NCI-H748 (cell line): ENCODE results near the gene MAPK4.
A peak's percentile ranks its signal among the peaks of the same experiment; 100 is the strongest.
"Not testable (repeated sequence)": the region's sequence is repeated elsewhere in the genome, so short reads cannot be mapped to it uniquely, and the experiment has no call there.

ENCODE experiments used
- DNase-seq: peaks from one replicate; lab custom pipeline; 2025; ENCODE audit not compliant: unreplicated experiment; lab: John Stamatoyannopoulos, UW

Gene MAPK4

DNA sequence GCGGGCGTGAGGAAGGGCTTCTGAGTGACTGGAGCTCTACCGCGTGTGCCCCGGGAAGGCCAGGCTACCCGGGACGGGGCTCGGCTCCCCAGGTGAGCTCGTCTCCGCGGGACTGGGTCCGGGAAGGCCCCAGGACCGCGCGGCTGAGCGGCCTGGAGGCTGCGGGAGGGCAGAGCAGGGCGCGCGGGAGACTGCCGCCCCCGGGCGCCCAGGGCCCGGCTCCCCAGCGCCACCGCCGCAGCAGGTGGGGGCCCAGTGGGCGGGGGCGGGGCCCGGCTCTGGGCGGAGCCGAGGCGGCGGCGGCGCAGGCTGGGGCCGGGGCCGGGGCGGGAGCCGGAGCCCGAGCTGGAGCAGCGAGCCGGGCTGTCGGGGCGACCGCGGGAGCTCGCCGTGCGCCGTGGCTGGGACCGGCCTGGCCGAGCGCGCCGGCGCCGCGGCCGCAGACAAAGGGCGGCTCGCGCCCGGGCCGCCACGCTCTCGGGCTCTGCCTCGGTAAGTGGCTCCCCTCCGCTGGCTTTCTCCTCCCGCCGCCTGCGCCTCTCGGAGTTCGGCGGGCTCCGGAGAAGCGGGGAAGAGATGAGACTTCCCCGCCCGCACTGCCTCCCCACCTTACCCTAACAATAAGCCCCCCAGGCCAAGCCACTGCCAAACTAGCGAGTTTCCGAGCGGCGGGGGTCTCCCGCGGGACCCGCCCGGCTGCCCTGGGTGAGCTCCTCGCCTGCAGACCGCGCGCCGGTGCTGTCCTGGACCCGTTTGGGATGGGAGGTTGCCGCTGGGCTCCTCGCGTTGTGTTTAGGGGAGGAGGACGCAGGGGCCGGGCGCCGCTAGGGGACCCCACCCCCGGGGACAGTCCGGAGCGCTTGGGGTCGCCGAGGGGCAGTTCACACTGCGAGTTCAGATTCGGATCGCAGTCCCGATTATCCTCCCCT, at the start of gene MAPK4:
MAPK4 (plus strand) TSS at position 336 of the 929 bp plus-strand sequence. CDS start 103,872 bp downstream, outside the sequence.
- peak; percentile 77 for DNase-seq

DNA sequence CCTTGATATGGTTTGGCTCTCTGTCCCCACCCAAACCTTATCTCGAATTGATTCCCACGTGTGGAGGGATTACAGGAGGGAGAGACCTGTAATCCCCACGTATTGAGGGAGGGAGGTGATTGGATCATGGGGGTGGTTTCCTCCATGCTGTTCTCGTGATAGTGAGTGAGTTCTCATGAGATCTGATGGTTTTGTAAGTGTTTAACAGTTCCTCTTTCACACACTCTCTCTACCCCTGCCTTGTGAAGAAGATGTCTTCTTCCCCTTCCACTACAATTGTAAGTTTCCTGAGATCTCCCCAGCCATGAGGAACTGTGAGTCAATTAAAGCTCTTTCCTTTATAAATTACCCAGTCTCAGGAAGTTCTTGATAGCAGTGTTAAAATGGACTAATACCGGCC, 42.6 kb upstream of the MAPK4 start:
- DNase-seq = not testable (repeated sequence)

DNA sequence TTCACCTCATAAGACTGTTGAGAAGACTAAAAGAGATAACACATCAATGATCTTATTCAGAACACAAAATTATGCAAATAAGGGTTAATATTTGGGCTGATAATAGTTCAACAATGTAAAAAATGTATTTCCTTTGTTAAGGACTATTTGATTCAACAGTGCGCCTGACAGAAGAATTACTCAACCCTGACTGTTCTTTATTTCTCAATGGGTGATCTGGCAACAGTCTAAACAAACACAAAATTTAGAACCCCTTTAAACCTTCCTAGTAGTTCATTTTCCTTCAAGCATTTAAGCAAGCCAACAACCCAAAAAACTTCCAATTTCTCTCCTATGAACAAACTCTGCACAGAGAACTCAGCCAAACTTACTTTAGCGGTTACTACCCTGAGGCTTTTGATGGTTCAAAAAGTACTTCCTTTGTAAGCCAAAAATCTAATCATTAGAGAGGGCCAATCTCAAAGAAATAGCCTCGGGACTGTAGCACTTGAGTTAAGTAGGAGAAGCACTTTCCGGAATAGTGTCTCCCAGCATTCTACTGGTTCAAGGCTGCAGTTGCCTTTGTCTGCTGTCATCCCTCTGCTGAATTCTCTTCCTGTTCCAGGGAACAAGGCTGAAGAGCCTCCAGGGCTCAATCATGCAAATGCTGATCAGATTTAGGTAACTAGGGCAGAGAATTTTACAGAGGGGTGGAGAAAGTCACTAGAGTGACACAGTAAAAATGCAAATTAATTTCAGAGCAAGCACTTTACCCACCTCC, 40.9 kb upstream of the MAPK4 start:
- DNase-seq = no peak

- DNase-seq = no peak
Measured at GRCh38 chr18:50523165-50523564, 36.7 kb upstream of the MAPK4 start.

GRCh38 chr18:50527636-50528307, 32.1 kb upstream of the MAPK4 start:
- DNase-seq = no peak

DNA sequence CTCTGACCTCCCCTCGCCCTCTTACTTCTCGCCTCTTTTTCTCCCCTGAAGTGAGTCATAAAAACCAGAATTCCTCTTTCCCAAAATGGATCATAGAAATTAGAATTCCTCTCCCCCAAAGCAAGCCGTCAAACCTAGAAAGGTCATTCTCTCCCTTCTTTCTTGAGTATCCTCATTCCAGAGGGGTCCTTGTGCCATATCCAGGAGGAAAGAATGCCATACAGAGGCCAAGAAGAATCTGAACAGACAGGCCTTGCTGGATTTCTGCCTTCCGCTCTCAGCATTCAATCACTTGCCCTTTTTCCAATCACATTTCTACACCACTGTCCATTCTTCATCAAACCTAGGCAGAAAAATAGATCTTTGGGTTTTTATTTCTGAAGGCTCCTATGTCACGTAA, 31.1 kb upstream of the MAPK4 start:
- DNase-seq = no peak

GRCh38 chr18:50533822-50534221, 26.1 kb upstream of the MAPK4 start:
- not testable (repeated sequence) for DNase-seq

DNA sequence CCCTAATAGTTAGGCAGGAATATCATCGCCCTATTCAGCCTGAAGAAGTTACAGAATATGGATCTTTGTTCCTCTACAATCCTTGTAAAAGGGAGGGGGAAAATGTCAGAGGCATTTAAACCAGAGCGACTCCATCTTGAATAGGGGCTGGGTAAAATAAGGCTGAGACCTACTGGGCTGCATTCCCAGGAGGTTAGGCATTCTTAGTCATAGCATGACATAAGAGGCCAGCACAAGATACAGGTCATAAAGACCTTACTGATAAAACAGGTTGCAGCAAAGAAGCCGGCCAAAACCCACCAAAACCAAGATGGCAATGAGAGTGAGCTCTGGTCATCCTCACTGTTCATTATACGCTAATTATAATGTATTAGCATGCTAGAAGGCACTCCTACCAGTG, 15.4 kb upstream of the MAPK4 start:
- not testable (repeated sequence) for DNase-seq

GRCh38 chr18:50545936-50546335, 14.0 kb upstream of the MAPK4 start:
- DNase-seq = no peak

DNA sequence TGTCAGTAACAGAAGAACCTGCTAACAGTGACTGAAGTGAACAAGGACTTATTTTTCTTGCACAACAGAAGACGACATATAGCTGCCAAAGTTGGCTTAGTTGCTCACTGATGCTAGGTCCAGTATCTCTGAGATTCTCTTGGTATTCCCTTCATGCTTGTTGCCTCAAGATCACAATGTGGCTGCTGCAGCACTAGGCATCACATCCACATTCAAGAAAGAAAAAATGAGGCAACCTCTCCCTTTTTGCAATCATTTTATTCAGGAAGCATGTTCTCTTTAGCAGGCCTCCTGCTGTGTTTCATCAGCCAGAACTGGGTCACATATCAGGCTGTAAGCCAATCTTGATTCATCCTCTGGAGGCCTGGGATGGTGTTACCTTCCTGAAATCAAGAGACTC, 11.7 kb upstream of the MAPK4 start:
- no peak for DNase-seq

- not testable (repeated sequence) for DNase-seq
Measured at GRCh38 chr18:50551651-50552050, 8.2 kb upstream of the MAPK4 start.

- peak; percentile 53 for DNase-seq
Measured at GRCh38 chr18:50558157-50558556, 1.7 kb upstream of the MAPK4 start.

- DNase-seq = peak; percentile 56
Measured at GRCh38 chr18:50558948-50559751, 737 bp upstream of the MAPK4 start.

DNA sequence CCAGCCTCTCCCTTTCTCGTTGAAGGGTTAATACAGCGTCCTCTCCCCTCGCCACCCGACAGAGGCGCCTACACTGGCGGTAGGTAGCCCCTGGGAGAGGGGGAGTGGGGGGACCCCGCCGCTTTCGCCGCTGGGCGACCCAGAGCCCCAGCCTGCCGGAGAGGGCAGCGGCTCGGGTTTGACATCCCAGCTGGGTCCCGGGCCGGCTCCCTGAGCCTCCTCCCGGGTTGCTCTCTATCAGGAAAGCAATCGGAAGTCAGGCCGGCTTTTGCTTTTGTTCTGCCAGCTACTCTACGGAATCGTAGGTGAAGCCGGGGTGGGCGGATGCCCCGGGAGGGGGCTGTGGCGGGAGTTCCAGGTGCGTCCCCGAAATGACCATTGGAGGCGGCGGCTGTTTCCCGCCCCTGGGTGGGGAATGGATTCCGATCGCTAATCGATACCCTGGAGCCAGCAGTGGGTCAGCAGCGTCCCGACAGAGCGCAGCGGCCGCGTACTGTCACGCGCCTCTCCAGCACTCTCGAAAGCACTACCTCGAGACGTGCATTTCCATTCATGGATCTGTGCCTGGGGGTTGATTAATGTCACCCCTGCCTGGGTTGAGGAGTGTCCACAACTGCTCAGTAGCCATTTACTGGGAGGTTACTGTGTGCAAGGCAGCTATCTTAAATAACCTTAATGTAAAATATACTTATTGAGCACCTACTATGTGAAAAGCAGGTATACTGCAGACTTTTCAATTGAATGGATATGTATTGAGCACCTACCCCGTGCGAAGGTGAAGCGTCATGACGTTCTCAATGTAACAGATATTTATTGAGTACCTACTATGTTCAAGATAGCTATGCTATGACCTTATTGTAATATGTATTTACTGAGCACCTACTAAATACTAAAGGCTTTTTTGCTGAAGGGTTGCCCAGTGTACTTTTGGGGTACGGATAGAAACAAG, 1.1 kb downstream of the MAPK4 start:
- peak; percentile 74 for DNase-seq

DNA sequence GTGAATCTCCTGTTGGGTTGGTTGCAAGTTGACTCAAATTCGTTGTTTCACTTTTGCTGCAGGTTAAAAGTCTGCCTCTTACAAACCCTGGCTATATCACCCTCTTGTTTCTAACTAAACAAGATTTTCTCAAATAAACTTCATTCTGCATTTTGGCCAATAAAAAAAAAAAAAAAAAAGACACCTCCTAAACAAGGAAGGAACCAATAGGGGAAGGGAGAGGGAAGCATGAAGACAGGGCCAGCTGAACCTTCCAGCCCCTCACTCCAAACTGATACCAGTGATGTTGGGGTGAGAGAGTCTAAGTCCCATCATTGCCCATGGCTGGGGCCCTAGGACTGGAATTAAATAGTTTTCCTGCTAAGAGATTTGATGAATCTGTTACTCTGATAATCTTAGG, 2.4 kb downstream of the MAPK4 start:
- not testable (repeated sequence) for DNase-seq

DNA sequence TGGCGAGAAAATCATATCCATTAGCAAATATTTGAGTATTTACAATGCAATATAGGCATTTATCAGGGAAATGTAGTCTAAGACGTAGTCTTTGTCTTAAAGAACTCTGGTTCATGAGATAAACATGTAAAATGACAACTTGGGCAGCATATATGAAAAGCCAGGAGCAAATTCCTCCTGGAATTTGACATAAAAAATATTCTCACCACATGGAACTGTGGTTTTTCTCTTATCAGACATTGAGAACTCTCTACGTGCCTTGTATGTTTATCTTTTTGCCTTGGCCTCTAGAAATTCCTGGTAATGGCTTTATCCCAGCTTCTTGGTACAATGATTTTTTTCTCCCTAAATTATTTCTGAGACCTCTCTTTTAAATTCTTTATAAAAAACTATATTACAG, 2.8 kb downstream of the MAPK4 start:
- DNase-seq = no peak

GRCh38 chr18:50563376-50563775, 3.5 kb downstream of the MAPK4 start:
- no peak for DNase-seq

DNA sequence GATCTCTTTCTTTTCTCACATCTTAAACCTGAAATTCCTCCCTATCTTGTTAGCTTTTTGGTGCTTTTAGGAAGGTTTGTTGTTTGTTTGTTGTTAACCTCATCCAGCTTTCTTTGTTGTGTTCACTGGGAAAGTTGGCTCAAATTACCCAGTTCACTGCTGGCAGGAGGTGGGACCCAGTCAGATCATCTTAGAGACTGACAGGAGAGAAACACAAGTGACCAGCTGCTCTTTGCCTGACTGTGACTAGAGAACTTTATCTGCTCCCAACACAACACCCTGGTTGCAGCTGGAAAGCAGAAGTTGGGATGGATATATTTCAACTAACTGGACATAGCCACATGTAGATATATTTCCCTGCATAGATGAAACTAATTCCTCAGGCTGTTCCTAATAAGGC, 10.0 kb downstream of the MAPK4 start:
- DNase-seq = no peak

- no peak for DNase-seq
Measured at GRCh38 chr18:50571606-50572005, 11.7 kb downstream of the MAPK4 start.
